A673 (cell line): ENCODE measurements around the gene NRXN3. TPM values are rescaled to one million over a fixed set of nuclear protein-coding genes. Genes with fewer than 3 reads are reported as not detected.

Experiments used
- BruUV-seq: library from RNA; stranded (reverse); fragments of 400-500 nt; replicated peaks from 2 replicates; lab custom pipeline; 2021; lab: Mats Ljungman, UMichigan
- CTCF ChIA-PET: fragments of 300-600 bp; sonication (Branson Sonifier 250); formaldehyde crosslinking; loops from one replicate; lab custom pipeline; 2022; ENCODE audit warnings: antibody characterized with exemption; lab: Charles Lee
- POLR2A ChIA-PET: fragments of 300-600 bp; sonication (Branson Sonifier 250); formaldehyde crosslinking; loops from one replicate; lab custom pipeline; 2022; ENCODE audit warnings: antibody characterized with exemption; ENCODE audit not compliant: low non-redundant PET; lab: Charles Lee
- DNase-seq: peaks from one replicate; pipeline ENCODE4 v3.0.0-alpha.2; 2015; ENCODE audit warnings: low spot score
- H3K27ac ChIP-seq: fragments of 200-600 bp; sonication (generic); 2 replicates; pipeline ENCODE4 v1.5.1; 2016; ENCODE audit warnings: mixed run types, low read depth, mild to moderate bottlenecking, mixed read lengths, antibody characterized with exemption, low read length; ENCODE audit not compliant: poor library complexity, severe bottlenecking
- H3K27me3 ChIP-seq: fragments of 200-600 bp; sonication (generic); replicated peaks from 2 replicates; pipeline ENCODE4 v1.6.1; 2017; ENCODE audit warnings: mixed run types, low read depth, mild to moderate bottlenecking, mixed read lengths, antibody characterized with exemption, low read length; ENCODE audit not compliant: insufficient read depth, poor library complexity
- H3K36me3 ChIP-seq: fragments of 200-600 bp; sonication (generic); 2 replicates; pipeline ENCODE4 v1.6.1; 2016; ENCODE audit warnings: mixed run types, mild to moderate bottlenecking, mixed read lengths, antibody characterized with exemption, low read length; ENCODE audit not compliant: insufficient read depth, poor library complexity, severe bottlenecking
- H3K4me1 ChIP-seq: fragments of 200-600 bp; sonication (generic); 2 replicates; pipeline ENCODE4 v1.6.1; 2017; ENCODE audit warnings: mixed run types, mild to moderate bottlenecking, mixed read lengths, antibody characterized with exemption, low read length; ENCODE audit not compliant: insufficient read depth, poor library complexity, severe bottlenecking
- H3K4me3 ChIP-seq: fragments of 200-600 bp; sonication (generic); 2 replicates; pipeline ENCODE4 v1.5.1; 2016; ENCODE audit warnings: low read depth, mixed run types, mild to moderate bottlenecking, mixed read lengths, low read length; ENCODE audit not compliant: poor library complexity, severe bottlenecking
- H3K9me3 ChIP-seq: fragments of 200-600 bp; sonication (generic); 2 replicates; pipeline ENCODE4 v1.6.1; 2016; ENCODE audit warnings: mixed run types, low read depth, mild to moderate bottlenecking, mixed read lengths, antibody characterized with exemption, low read length; ENCODE audit not compliant: poor library complexity, severe bottlenecking
- EZH2 ChIP-seq: fragments of 200-600 bp; sonication (generic); IDR thresholded peaks from 2 replicates; pipeline ENCODE4 v1.6.1; 2017; ENCODE audit warnings: borderline replicate concordance, low read depth, mild to moderate bottlenecking, mixed read lengths, antibody characterized with exemption, low read length; ENCODE audit not compliant: poor library complexity, severe bottlenecking
- intact Hi-C: fragments of 100-400 bp; cut with micrococcal nuclease; formaldehyde crosslinking; loops from one replicate; pipeline ENCODE4 v1.10.0; 2022; ENCODE audit not compliant: unreplicated experiment
- total RNA-seq: library from RNA; stranded (reverse); gene quantifications from 2 replicates; pipeline ENCODE4 v1.2.3, GENCODE V29; 2021
- TF ChIP-seq, protein P1 (sequence below): fragments of 300-800, 200-600 bp; sonication (generic); conservative IDR thresholded peaks from 2 replicates; pipeline ENCODE4 v1.5.1; 2017; ENCODE audit warnings: low read depth, mild to moderate bottlenecking, antibody characterized with exemption, low read length, moderate library complexity, mixed read lengths

The NRXN3 gene
- total RNA-seq, 1 experiment from 2014 or later: 0.21 TPM

DNA sequence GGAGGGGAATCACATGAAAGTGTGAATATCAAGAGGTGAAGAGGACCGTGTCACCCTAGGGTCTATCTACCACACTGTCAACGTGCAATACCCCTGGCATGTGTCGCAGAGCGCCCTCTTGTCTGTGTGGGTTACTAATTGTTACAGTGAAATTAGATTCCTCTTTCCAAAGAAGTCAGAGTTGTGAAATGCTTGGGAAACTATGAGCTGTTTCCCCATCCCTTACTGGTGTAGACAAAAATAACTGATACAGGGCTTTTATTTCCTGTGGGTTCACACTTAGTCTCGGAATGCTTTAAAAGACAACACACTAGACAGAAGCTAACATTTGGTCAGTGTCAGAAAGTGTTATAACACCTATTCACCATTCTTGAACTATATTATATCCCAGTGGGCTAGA, 597.3 kb downstream of the NRXN3 start:
- POLR2A ChIA-PET: no interaction called here
- Histone ChIP-seq H3K36me3 (no peaks in the 10 kb centered on the region), H3K27ac (no peak overlapping the region), H3K9me3 (no peaks in the 10 kb centered on the region), H3K4me1 (no peaks in the 10 kb centered on the region), H3K27me3 (no peaks in the 10 kb centered on the region), H3K4me3 (no peak overlapping the region)
- intact Hi-C loops: no loop called here
- CTCF ChIA-PET: no interaction called here
- DNase-seq: no peak
- BruUV-seq: no TSS peak
- TF ChIP-seq EZH2: no peak
- TF ChIP-seq, protein P1, sequence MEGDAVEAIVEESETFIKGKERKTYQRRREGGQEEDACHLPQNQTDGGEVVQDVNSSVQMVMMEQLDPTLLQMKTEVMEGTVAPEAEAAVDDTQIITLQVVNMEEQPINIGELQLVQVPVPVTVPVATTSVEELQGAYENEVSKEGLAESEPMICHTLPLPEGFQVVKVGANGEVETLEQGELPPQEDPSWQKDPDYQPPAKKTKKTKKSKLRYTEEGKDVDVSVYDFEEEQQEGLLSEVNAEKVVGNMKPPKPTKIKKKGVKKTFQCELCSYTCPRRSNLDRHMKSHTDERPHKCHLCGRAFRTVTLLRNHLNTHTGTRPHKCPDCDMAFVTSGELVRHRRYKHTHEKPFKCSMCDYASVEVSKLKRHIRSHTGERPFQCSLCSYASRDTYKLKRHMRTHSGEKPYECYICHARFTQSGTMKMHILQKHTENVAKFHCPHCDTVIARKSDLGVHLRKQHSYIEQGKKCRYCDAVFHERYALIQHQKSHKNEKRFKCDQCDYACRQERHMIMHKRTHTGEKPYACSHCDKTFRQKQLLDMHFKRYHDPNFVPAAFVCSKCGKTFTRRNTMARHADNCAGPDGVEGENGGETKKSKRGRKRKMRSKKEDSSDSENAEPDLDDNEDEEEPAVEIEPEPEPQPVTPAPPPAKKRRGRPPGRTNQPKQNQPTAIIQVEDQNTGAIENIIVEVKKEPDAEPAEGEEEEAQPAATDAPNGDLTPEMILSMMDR: no peak

DNA sequence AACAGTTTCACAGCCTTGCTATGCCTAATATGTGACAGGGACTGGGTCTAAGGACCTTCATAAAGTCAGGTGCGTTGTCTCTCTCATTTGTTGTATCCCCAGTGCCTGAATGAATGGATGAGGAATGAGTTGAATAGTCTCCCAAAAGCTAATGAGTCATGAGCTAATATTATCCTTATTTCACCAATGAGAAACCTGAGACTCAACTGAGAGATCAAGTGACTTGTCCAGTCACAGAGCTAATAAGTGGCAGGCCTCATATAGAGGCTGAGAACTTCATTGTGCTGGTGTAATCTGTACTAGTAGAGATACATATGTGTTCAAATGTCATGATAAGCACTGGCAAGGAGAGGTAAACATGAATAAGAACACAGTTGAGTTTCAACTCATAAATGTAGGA, 612.4 kb downstream of the NRXN3 start:
- no peak overlapping the region for H3K27ac ChIP-seq
- CTCF ChIA-PET: no interaction called here
- DNase-seq: no peak
- POLR2A ChIA-PET: no interaction called here
- intact Hi-C loops: no loop called here
- H3K27me3 ChIP-seq: no peaks in the 10 kb centered on the region
- H3K9me3 ChIP-seq: no peaks in the 10 kb centered on the region
- TF ChIP-seq EZH2: no peak
- TF ChIP-seq, protein P1: no peak
- H3K4me1 ChIP-seq: no peaks in the 10 kb centered on the region
- no peaks in the 10 kb centered on the region for H3K36me3 ChIP-seq
- no peak overlapping the region for H3K4me3 ChIP-seq
- BruUV-seq: no TSS peak

DNA sequence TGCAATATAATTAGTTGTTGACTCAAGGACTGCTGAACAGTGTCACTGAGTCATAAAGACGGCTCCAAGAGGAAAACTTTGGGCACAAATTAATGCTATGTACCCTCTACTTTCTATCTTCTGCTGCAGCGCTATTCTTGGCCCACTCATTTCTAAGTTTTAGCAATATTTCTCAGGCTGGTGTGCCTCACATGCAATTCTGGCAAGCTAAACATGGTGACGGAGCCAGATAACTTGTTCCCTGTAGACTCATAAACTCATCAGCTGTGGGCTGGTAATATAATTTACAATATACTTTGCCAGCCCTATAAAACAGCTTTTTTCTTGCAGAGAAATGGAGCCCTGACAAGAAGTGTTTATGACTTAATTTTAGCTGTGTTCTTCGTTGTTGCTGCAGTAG, 615.1 kb downstream of the NRXN3 start:
- H3K4me3 ChIP-seq: no peak overlapping the region
- intact Hi-C loops: no loop called here

More for the DNA sequence above, 615.1 kb downstream of the NRXN3 start:
- H3K4me1 ChIP-seq: no peaks in the 10 kb centered on the region
- CTCF ChIA-PET: no interaction called here
- no TSS peak for BruUV-seq
- DNase-seq: no peak
- H3K27me3 ChIP-seq: no peaks in the 10 kb centered on the region
- H3K27ac ChIP-seq: no peak overlapping the region
- no peaks in the 10 kb centered on the region for H3K36me3 ChIP-seq
- no peaks in the 10 kb centered on the region for H3K9me3 ChIP-seq
- POLR2A ChIA-PET: no interaction called here
- no peak for TF ChIP-seq EZH2
- TF ChIP-seq, protein P1: no peak
